SK-N-SH treated with all-trans-retinoic acid at 6 μM for 48 hours (cell line): Measurements from ENCODE around the gene SEMA5A.

Experiments
- ATAC-seq: fragments of 200-7000 bp; cut with Tn5 transposase; 3 replicates; pipeline ENCODE4 v1.9.1; 2020; ENCODE audit warnings: mild to moderate bottlenecking, moderate library complexity
- ARNTL ChIP-seq: fragments of 450-650 bp; formaldehyde crosslinking; IDR thresholded peaks from 2 replicates; pipeline ENCODE4 v1.5.0; 2020; ENCODE audit warnings: low read depth, mild to moderate bottlenecking, moderate library complexity, borderline replicate concordance
- BACH2 ChIP-seq: fragments of 250-450 bp; sonication (Bioruptor Pico); IDR thresholded peaks from 2 replicates; pipeline ENCODE4 v1.9.0; 2021; ENCODE audit warnings: mild to moderate bottlenecking, borderline replicate concordance
- CREB5 ChIP-seq: fragments of 250-450 bp; sonication (Bioruptor Pico); IDR thresholded peaks from 2 replicates; pipeline ENCODE4 v1.5.1; 2020; ENCODE audit warnings: low read depth, mild to moderate bottlenecking, moderate library complexity
- CSDC2 ChIP-seq: fragments of 250-450 bp; sonication (Bioruptor Pico); IDR thresholded peaks from 2 replicates; pipeline ENCODE4 v1.5.0; 2020; ENCODE audit warnings: mild to moderate bottlenecking, moderate library complexity
- ESRRG ChIP-seq: fragments of 250-450 bp; sonication (Bioruptor Pico); IDR thresholded peaks from 2 replicates; pipeline ENCODE4 v1.6.1; 2021; ENCODE audit warnings: mild to moderate bottlenecking
- GLIS3 ChIP-seq: fragments of 250-450 bp; sonication (Bioruptor Pico); IDR thresholded peaks from 2 replicates; pipeline ENCODE4 v1.5.0; 2020; ENCODE audit warnings: mild to moderate bottlenecking, moderate library complexity
- ISL1 ChIP-seq: fragments of 250-450 bp; sonication (Bioruptor Pico); IDR thresholded peaks from 2 replicates; pipeline ENCODE4 v2.1.2; 2022; ENCODE audit warnings: mild to moderate bottlenecking, moderate library complexity
- OSR1 ChIP-seq: fragments of 250-450 bp; sonication (Bioruptor Pico); IDR thresholded peaks from 2 replicates; pipeline ENCODE4 v1.8.0; 2022; ENCODE audit warnings: moderate library complexity, mild to moderate bottlenecking, inconsistent platforms
- RARB ChIP-seq: fragments of 250-450 bp; sonication (Bioruptor Pico); IDR thresholded peaks from 2 replicates; pipeline ENCODE4 v1.8.0; 2021; ENCODE audit warnings: mild to moderate bottlenecking, moderate library complexity
- SNAI2 ChIP-seq: fragments of 250-450 bp; sonication (Bioruptor Pico); IDR thresholded peaks from 2 replicates; pipeline ENCODE4 v1.5.0; 2020; ENCODE audit warnings: mild to moderate bottlenecking, moderate library complexity
- TCF4 ChIP-seq: fragments of 250-450 bp; sonication (Bioruptor Pico); IDR thresholded peaks from 2 replicates; pipeline ENCODE4 v1.8.0; 2021; ENCODE audit warnings: mild to moderate bottlenecking, moderate library complexity, borderline replicate concordance
- TOX ChIP-seq: fragments of 250-450 bp; sonication (Bioruptor Pico); IDR thresholded peaks from 2 replicates; pipeline ENCODE4 v1.8.0; 2021; ENCODE audit warnings: mild to moderate bottlenecking, moderate library complexity, borderline replicate concordance
- ZC3H10 ChIP-seq: fragments of 250-450 bp; sonication (Bioruptor Pico); IDR thresholded peaks from 2 replicates; pipeline ENCODE4 v1.5.1; 2021; ENCODE audit warnings: mild to moderate bottlenecking, moderate library complexity
- ZFP3 ChIP-seq: fragments of 250-450 bp; sonication (Bioruptor Pico); IDR thresholded peaks from 2 replicates; pipeline ENCODE4 v1.5.0; 2020; ENCODE audit warnings: mild to moderate bottlenecking, moderate library complexity
- ZFP30 ChIP-seq: fragments of 450-650 bp; formaldehyde crosslinking; IDR thresholded peaks from 2 replicates; pipeline ENCODE4 v1.5.0; 2022; ENCODE audit warnings: mild to moderate bottlenecking, moderate library complexity
- ZNF565 ChIP-seq: fragments of 450-650 bp; formaldehyde crosslinking; conservative IDR thresholded peaks from 2 replicates; pipeline ENCODE4 v1.5.0; 2020; ENCODE audit warnings: low read depth, mild to moderate bottlenecking, moderate library complexity
- ZNF70 ChIP-seq: fragments of 450-650 bp; formaldehyde crosslinking; IDR thresholded peaks from 2 replicates; pipeline ENCODE4 v1.5.0; 2020; ENCODE audit warnings: mild to moderate bottlenecking, moderate library complexity
- ZNF8 ChIP-seq: fragments of 450-650 bp; formaldehyde crosslinking; IDR thresholded peaks from 2 replicates; pipeline ENCODE4 v1.5.0; 2020; ENCODE audit warnings: mild to moderate bottlenecking, moderate library complexity
- TF ChIP-seq, protein P1 (sequence below): fragments of 250-450 bp; sonication (Bioruptor Pico); IDR thresholded peaks from 2 replicates; pipeline ENCODE4 v1.5.1; 2021; ENCODE audit warnings: mild to moderate bottlenecking, moderate library complexity
- TF ChIP-seq, protein P2 (sequence below): fragments of 250-450 bp; sonication (Bioruptor Pico); IDR thresholded peaks from 2 replicates; pipeline ENCODE4 v1.8.0; 2020; ENCODE audit warnings: mild to moderate bottlenecking, moderate library complexity, borderline replicate concordance
- TF ChIP-seq, protein P3 (sequence below): fragments of 250-450 bp; sonication (Bioruptor Pico); IDR thresholded peaks from 2 replicates; pipeline ENCODE4 v1.5.0; 2020; ENCODE audit warnings: mild to moderate bottlenecking, moderate library complexity
- TF ChIP-seq, protein P4 (sequence below): fragments of 250-450 bp; sonication (Bioruptor Pico); IDR thresholded peaks from 2 replicates; pipeline ENCODE4 v1.8.0; 2021; ENCODE audit warnings: low read depth, mild to moderate bottlenecking, moderate library complexity, borderline replicate concordance

Gene SEMA5A

DNA sequence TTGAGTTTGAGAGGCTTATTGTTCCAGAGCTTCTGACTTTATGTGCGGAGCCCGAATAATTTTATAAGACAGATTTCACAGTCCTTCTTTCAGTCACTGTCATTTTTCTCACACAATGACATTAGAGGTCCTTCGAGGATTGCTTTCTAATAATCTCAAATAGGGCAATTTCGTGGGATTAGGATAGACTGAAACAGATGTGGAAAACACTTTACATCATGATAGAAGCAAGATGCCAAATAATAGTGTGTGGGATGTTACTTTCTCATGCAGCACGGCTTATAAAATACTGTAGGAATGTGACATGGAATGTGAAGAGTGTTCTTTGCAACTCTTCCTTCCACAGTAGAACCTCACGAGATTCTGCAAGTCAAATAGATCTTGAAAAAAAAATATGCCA, 451.3 kb downstream of the SEMA5A start:
- ATAC-seq = no peak

DNA sequence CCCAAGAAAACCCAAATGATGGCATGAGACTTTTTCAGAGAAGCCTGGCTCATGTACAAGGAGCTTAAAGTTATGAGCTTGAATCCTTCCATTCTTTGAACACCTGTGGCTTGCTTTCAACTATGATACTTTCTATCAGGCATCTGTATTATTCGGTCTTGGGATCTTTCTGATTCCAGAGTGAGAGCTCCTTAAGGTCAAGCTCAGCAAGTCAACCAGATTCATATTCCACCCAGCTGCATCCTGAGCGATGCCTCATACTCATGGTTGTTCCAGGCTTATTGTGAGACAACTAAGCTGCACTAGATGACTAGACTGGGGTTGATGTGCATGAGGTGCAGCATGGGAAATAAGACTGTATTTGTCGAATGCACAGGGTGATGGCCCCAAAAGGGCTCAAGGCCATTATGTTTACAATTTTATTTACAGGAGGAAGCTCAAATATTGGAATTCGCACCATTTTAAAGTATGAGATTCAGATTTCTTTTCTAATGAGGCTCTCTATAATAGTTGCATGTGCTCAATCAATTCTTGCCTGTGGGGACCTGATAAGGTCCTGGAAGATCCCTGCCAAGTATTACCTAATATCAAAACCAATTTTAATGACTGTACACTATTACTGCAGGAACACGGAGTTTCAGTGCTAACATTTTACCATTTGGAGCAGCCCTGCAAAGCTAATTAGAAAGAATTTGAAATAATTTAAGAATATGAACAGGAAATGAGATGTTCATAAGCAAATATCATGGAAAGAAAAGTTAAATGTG, 453.8 kb downstream of the SEMA5A start:
- ATAC-seq = no peak

More for the DNA sequence above, 451.3 kb downstream of the SEMA5A start:
- TF ChIP-seq ESRRG (CRISPR knock-in tag) = no peak
- TF ChIP-seq CSDC2 (CRISPR knock-in tag) = no peak
- TF ChIP-seq ZNF565 (CRISPR knock-in tag) = no peak
- TF ChIP-seq, protein P1, sequence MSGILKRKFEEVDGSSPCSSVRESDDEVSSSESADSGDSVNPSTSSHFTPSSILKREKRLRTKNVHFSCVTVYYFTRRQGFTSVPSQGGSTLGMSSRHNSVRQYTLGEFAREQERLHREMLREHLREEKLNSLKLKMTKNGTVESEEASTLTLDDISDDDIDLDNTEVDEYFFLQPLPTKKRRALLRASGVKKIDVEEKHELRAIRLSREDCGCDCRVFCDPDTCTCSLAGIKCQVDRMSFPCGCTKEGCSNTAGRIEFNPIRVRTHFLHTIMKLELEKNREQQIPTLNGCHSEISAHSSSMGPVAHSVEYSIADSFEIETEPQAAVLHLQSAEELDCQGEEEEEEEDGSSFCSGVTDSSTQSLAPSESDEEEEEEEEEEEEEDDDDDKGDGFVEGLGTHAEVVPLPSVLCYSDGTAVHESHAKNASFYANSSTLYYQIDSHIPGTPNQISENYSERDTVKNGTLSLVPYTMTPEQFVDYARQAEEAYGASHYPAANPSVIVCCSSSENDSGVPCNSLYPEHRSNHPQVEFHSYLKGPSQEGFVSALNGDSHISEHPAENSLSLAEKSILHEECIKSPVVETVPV (CRISPR knock-in tag) = no peak
- TF ChIP-seq ZFP30 (CRISPR knock-in tag) = no peak
- TF ChIP-seq ZC3H10 (CRISPR knock-in tag) = no peak
- TF ChIP-seq OSR1 = no peak

DNA sequence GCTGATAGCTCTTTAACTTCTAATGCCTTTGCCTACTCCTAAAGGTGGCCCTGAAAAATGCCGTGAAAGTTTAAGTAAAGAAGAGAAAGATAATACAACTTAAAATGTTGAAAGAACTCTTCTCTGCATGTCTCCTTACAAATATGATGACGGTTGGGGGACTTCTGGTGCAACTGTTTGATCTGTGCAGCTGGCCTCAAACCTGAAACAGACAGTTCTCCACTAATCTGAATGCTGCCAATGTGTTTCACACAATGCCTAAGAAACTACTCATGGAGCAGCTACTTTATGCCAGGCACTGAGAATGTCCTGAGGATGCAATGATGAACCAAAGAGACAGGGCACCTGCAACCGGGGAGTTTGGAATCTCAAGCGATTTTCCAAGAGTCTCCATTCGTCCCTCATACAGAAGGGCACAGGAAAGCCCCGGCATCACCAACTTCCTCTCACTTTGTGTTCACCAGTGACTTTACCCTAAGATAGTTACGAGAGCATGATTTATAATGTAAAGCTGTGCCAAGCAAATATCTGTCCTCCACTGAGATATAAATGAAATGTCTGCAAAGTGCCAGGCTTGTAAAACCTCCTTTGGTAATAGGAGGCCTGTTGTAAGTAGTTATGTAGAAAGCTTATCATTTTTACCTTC, 455.4 kb downstream of the SEMA5A start:
- TF ChIP-seq GLIS3 (no peak), ISL1 (CRISPR knock-in tag) (no peak), CREB5 (no peak), ZNF70 (no peak), OSR1 (no peak), ZFP30 (CRISPR knock-in tag) (no peak), CSDC2 (CRISPR knock-in tag) (no peak), SNAI2 (CRISPR knock-in tag) (no peak), ZNF565 (CRISPR knock-in tag) (no peak), TCF4 (no peak), RARB (CRISPR knock-in tag) (no peak)
- TF ChIP-seq, protein P2, sequence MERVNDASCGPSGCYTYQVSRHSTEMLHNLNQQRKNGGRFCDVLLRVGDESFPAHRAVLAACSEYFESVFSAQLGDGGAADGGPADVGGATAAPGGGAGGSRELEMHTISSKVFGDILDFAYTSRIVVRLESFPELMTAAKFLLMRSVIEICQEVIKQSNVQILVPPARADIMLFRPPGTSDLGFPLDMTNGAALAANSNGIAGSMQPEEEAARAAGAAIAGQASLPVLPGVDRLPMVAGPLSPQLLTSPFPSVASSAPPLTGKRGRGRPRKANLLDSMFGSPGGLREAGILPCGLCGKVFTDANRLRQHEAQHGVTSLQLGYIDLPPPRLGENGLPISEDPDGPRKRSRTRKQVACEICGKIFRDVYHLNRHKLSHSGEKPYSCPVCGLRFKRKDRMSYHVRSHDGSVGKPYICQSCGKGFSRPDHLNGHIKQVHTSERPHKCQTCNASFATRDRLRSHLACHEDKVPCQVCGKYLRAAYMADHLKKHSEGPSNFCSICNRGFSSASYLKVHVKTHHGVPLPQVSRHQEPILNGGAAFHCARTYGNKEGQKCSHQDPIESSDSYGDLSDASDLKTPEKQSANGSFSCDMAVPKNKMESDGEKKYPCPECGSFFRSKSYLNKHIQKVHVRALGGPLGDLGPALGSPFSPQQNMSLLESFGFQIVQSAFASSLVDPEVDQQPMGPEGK (CRISPR knock-in tag) = no peak
- TF ChIP-seq, all 23 proteins: peak for 0
- no peak for ATAC-seq

More for the DNA sequence above, 453.8 kb downstream of the SEMA5A start:
- no peak for TF ChIP-seq CSDC2 (CRISPR knock-in tag)

GRCh38 chr5:9089893-9090292, 456.0 kb downstream of the SEMA5A start:
- no peak for ATAC-seq
- TF ChIP-seq ZFP3 (CRISPR knock-in tag) = no peak
- TF ChIP-seq, protein P3, sequence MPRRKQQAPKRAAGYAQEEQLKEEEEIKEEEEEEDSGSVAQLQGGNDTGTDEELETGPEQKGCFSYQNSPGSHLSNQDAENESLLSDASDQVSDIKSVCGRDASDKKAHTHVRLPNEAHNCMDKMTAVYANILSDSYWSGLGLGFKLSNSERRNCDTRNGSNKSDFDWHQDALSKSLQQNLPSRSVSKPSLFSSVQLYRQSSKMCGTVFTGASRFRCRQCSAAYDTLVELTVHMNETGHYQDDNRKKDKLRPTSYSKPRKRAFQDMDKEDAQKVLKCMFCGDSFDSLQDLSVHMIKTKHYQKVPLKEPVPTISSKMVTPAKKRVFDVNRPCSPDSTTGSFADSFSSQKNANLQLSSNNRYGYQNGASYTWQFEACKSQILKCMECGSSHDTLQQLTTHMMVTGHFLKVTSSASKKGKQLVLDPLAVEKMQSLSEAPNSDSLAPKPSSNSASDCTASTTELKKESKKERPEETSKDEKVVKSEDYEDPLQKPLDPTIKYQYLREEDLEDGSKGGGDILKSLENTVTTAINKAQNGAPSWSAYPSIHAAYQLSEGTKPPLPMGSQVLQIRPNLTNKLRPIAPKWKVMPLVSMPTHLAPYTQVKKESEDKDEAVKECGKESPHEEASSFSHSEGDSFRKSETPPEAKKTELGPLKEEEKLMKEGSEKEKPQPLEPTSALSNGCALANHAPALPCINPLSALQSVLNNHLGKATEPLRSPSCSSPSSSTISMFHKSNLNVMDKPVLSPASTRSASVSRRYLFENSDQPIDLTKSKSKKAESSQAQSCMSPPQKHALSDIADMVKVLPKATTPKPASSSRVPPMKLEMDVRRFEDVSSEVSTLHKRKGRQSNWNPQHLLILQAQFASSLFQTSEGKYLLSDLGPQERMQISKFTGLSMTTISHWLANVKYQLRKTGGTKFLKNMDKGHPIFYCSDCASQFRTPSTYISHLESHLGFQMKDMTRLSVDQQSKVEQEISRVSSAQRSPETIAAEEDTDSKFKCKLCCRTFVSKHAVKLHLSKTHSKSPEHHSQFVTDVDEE (CRISPR knock-in tag) = no peak
- no peak for TF ChIP-seq GLIS3
- no peak for TF ChIP-seq BACH2 (CRISPR knock-in tag)
- no peak for TF ChIP-seq RARB (CRISPR knock-in tag)
- TF ChIP-seq ARNTL (CRISPR knock-in tag) = no peak
- TF ChIP-seq ZNF8 (CRISPR knock-in tag) = no peak
- TF ChIP-seq TOX (CRISPR knock-in tag) = no peak
- TF ChIP-seq, protein P1 (CRISPR knock-in tag) = no peak
- TF ChIP-seq, protein P4, sequence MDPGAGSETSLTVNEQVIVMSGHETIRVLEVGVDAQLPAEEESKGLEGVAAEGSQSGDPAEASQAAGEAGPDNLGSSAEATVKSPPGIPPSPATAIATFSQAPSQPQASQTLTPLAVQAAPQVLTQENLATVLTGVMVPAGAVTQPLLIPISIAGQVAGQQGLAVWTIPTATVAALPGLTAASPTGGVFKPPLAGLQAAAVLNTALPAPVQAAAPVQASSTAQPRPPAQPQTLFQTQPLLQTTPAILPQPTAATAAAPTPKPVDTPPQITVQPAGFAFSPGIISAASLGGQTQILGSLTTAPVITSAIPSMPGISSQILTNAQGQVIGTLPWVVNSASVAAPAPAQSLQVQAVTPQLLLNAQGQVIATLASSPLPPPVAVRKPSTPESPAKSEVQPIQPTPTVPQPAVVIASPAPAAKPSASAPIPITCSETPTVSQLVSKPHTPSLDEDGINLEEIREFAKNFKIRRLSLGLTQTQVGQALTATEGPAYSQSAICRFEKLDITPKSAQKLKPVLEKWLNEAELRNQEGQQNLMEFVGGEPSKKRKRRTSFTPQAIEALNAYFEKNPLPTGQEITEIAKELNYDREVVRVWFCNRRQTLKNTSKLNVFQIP (CRISPR knock-in tag) = no peak
